GM19372 (cell line): ENCODE results near the gene TBX5.

ENCODE experiments used
- ATAC-seq: cut with Tn5 transposase; IDR thresholded peaks from one replicate; pipeline ENCODE4 v1.9.1; 2021; ENCODE audit warnings: mild to moderate bottlenecking, low read depth, moderate library complexity; ENCODE audit not compliant: unreplicated experiment

The TBX5 gene

GRCh38 chr12:114405519-114406271, at the start of gene TBX5:
TBX5 (minus strand) TSS chr12:114406144; CDS start chr12:114403898, 2,246 bp downstream.
- ATAC-seq: no peak

DNA sequence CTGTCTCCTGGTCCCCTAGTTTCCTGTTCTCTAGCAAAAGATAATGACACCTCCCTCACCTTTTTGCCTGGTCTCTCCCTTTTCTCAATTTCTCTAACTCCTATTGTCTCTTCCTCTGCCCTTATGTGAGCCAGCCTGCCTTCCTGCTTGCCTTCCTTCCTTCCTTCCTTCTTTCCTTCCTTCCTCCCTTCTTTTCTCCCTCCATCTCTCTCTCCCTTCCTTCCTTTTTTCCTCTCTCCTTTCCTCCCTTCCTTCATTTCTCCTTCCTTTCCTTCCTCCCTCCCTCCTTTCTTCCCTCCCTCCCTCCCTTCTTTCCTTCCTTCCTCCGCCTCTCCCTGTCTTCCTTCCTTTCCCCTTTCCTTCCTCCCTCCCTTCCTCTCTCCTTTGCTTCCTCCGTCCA, 45.7 kb upstream of the TBX5 start:
- ATAC-seq: no peak

DNA sequence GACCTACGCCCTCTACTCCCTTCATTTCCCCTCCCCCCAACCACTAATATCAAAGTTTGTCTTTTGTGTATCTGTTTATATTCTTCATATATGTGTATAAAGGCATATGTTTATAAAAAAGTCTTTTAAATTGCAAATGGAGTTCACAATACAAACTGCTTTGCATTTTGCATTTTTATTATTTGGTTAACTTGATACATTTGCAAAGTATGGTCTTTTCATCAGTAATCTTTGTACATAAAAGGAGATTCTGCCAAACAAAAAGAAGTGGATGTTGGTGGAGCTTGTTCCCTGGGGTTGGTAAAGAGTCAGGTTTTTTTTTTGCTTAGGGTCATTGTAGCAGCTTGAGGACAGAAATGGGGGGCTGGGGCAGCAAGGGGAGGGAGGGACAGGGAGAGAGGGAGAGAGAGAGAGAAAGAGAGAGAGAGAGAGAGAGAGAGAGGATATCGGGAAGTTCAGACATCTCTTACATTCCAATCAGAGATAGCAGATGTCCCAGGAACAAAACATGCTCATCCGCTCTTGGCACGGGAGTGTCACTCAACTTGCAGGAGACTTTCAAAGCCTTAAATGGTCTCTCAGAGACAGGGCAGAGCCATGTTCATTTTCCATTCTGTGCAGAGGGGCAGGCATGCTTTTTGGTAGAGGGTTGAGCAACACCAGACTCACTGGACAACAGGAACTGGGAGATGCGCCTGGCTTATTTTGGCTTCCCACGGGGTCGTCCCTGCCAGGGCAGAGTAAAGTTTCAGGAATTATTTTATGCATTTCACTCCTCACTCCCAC, 44.8 kb upstream of the TBX5 start:
- ATAC-seq: no peak

DNA sequence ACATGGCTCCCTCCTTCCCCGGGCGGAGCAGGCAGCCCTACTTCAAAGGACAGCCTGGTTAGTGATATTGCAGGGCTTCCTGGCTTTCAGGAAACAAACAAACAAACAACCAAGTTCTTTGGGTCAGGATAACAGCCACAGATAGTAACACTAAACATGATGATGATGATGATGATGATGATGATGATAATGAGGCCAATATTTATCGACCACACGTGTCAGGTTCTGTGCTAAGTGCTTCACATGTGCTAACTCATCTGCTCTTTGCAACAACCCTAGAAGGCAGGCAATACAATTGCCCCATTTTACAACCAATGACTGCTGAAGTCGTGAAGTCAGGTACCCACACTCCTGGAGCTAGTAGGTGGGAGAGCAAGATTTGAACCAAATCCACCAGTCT, 44.1 kb upstream of the TBX5 start:
- ATAC-seq: no peak

DNA sequence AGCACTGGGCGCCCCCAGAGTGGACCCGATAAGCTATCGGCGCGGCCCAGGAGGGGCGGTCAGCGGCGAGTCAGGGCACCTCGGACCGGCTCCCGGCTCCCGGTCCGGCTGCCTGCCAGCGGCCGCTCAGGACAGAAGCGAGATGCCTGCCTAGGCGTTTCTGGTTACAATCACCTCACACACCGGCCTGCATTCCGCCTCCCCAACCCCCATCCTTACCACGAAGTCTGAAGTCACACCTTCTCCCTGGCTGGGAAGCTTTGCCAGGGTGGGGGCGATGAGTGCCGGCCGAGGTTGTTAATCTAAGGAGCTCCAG, 42.6 kb upstream of the TBX5 start:
- ATAC-seq: no peak

DNA sequence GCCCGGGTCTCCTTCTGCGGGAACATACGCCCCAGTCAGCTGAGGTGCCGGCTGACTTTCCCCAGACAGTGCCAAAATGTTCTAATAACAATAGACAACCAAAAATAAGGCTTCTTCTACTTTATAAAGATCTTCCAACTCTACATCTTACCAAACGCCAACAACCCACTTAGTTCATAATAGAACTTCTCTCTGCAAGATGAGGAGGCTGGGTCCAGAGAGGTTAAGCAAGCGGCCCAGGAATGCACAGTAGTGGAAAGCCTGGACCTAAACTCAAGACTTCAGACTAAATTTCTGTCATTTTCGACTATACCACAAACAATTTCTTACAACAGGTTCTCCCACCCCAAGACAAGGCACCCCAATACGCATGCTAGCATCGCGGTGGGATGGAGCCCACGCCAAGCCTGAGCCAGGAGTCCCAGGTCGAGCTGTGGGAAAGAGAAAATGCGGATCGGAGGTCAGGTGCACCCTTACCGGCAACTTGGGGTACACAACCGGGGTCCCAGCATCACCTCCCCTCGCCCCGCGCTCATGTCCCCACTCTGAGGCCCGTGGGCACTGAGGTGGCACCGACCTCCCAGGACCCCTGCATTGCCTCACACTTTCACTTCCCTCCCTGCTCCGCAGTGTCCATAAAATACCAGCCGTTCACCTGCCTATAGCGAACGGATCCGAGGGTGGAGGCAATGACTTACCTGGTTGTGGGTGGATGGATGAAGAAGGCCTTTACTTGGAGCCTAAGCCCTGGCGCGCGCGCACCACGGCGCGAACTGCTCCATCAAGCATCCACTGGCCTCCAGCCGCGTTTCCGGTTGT, 42.1 kb upstream of the TBX5 start:
- ATAC-seq: no peak

DNA sequence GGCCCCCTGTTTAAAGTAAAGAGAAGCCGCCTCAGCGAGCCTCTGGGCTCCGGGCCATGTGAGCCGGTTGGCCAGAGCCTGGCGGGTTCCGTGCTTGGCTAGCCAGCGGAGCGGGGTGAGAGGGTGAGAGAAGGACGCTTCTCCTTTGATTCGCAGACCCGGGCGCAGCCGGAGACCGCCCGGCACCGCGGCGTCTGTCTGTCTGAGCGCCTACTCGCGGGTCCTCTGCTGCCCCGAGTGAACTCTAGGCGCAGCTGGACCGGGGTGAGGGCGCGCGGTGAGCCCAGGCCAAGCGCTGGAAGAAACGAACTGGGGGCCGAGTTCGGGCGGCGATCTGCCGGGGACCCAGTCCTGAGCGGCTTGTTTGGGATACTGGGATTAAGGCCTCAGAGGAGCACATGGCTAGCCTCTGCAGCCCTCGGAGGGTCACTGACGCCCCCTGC, 41.4 kb upstream of the TBX5 start:
- no peak for ATAC-seq

GRCh38 chr12:114445401-114446323, 39.7 kb upstream of the TBX5 start:
- no peak for ATAC-seq

DNA sequence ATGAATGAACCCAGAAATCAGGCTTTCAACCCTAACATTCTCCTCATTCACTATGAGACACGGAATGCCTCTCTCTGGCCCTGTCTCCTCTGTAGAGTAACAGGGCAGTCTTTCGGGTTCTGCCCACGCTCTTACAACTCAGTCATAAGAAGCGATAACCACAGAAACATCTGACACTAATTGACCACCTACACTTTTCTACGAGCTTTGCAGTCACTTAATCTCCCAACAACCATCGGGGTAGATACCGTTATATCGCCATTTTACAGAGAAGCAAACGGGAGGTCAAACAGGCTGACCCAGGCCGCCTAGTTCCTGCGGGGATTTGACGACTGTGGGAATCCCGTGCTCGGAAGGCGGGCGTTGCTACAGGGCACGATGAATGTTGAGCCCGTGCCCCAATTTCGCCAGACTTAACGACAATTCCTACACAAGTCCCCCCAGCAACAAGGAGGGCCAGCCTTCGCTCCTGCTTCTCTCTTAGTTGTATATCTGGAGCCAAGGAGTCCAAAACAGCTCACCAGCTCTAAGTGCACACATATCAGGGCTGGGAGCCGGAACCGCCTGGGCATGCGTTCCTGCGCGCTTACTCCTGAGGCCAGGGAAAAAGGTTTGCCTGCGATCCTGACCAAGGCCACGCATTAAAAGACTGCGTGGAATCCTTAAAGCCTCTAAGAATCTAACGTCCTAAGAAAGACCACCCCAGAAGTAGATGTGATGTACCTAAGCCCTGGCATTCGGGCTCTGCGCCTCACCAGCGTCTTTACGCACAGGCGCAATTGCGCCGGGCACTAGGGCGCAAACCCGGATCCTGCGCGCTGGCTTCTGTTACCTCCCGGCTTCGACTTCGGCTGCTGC, 38.7 kb upstream of the TBX5 start:
- no peak for ATAC-seq

DNA sequence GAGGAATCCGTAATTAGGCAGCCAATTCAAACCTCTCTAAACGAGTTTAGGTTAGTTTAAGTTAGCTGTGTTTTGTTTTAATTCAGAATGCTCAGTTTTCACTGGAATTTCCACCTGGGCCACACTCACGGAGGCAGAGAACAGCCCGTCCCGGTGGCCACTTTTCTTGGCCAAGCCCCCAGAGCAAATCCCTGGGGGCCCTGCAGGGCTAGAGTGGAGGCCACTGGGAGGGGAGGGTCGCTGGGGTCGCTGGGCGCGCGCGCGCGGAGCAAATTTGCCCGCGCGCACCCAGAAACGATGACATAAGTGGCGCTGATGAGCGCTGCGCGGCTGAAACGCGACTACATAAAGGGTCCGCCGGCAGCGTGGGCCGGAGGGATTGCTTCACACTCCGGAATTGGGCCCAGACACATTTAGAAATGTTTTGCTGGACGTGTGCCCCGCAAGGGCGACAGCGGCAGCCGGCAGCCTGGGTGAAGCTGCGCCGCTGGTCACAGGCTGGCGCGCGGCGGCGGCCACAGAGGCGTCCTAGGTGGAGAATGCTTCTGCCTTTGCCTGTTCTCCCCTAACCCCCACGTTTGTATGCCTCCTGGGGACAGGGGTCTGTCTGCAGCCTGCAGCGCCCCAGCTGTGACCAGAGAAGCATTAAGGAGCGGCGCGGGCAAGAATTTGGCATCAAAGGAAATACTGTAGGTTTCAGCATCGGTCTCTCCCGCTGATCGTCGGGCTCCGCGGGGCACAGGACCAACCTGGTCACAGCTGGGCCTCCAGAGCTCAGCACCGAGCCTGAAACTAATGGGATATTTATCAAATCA, 37.9 kb upstream of the TBX5 start:
- ATAC-seq: no peak

DNA sequence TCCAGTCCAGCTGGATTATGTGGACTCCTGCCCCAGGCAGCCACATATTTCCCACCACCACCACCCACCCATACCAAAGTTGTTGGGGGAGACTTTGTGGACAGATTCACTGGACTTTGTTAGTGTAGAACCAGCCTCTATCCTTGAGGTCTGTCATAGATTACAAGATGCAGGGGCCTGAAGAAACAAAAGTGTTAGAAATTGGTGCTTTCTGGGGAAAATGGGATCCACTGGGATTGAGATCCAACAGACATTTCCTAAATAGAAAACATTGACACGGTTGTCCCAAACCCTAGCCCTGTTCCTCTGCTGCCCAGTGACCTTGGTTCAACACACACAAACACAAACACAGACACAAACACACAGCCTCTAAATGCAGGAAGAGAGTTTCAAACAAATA, 36.6 kb upstream of the TBX5 start:
- no peak for ATAC-seq

GRCh38 chr12:114441545-114441944, 35.6 kb upstream of the TBX5 start:
- ATAC-seq: no peak

DNA sequence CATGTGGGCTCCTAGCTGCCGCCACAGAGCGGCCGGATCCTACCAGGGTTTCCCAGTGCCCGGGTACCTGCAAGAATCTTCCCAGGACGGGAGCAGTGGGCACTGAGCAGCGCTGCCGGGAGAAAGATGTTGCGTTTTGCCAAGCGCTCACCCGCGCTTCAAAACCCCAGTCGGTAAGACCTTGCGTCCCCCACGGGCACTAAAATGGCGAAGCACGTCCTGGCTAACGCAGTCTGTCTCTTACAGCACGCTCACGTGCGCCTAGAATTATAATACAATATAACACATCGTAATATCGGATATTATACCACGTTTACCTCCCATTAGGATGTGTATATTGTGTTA, 35.1 kb upstream of the TBX5 start:
- ATAC-seq: no peak

- ATAC-seq: no peak
These were observed 34.5 kb upstream of the TBX5 start for GRCh38 chr12:114440270-114441038.

GRCh38 chr12:114439817-114440216, 33.9 kb upstream of the TBX5 start:
- no peak for ATAC-seq

DNA sequence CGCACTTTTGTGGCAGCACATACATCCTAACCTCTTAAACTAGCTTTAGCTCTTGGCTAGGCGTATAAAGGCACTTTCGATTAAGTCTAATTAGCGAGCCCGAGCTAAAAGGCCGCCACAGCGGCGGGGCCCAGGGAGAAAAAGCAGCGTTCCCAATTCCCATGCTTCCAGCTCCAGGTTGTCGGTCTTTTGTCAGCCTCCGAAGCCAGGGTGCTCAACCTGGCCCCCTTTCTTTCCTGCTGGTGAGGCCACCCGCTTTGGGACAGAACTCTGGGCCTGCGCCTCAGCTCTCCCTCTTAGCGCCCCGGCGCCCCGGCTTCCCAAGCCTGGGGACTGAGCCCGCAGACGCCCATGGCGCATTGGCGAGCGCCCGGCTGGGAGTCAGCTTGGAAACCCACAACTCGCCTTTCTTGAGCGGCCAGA, 33.3 kb upstream of the TBX5 start:
- no peak for ATAC-seq

DNA sequence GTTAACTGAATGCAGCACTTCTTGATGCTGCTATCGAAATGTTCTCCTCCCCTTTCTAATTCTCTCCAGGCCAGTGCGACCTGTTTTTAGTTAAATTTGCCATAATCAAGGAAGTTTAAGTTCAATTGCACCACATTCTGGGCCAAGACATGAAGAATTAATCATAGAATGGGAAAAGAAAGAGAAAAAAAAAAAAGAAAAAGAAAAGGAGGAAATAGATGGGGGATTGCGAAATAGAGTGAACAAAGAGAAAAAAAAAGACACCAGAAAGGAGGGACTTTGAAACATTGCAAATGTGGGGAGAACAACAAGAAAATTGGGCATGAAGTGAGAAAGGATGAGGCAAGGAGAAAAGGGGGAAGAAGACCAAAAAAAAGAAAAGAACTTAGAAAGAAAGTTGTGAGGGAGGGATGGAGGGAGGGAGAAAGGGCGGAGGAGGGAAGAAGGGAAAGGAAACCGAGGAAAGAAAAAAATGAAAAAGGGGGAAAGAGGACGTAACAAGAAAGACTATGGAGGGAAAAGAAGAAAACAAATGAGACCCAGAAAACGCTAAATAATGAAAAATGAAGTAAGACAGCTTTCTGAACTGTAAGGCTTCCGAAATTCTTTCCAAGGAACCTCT, 32.8 kb upstream of the TBX5 start:
- no peak for ATAC-seq
